ENCODE results near the gene ATP8A2. TPM values are rescaled to one million over a fixed set of nuclear protein-coding genes. Genes with fewer than 3 reads are reported as not detected.

ATP8A2 gene
- total RNA-seq, 1 donor from 2014 or later, result 0.05 TPM

DNA sequence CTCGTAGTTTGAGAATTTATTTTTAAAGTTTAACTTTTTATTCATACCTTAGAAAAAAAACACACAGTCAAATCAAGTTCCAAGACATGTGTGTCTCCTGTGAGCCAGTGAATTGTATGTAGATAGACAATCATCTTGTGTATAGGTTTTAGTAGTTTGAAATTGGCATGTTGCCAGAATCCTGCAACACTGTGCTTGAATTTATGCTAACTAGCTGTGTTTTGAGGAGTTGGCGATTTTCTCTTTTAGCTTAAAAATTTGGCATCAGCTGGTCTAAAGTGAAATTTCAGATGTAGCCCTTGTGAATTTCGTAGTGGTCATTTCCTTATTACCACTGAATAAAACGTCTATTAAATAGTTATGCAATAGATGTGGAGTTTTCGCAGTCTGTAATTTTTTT lies 213.2 kb downstream of the ATP8A2 start:
- DNase-seq (no peak), ATAC-seq (ENCODE audit: poor library complexity) (no peak)
- intact Hi-C loops (cut with DNase I), result no loop called here

GRCh38 chr13:25587326-25587980 lies 215.7 kb downstream of the ATP8A2 start:
- intact Hi-C loops (cut with DNase I), result no loop called here
- no peak for DNase-seq
- ATAC-seq (ENCODE audit: poor library complexity), result no peak

GRCh38 chr13:25588336-25589060 lies 216.7 kb downstream of the ATP8A2 start:
- intact Hi-C loops (cut with DNase I), result no loop called here
- DNase-seq, result no peak
- no peak for ATAC-seq (ENCODE audit: poor library complexity)

- ATAC-seq (ENCODE audit: poor library complexity), result no peak
These were observed 226.6 kb downstream of the ATP8A2 start for GRCh38 chr13:25598421-25598820.

GRCh38 chr13:25602176-25602575 lies 230.4 kb downstream of the ATP8A2 start:
- ATAC-seq (ENCODE audit: poor library complexity), result no peak
- DNase-seq, result no peak
- intact Hi-C loops (cut with DNase I), result no loop called here

More at GRCh38 chr13:25598421-25598820, 226.6 kb downstream of the ATP8A2 start:
- no peak for DNase-seq
- intact Hi-C loops (cut with DNase I), result no loop called here

GRCh38 chr13:25604106-25604505 lies 232.3 kb downstream of the ATP8A2 start:
- no peak for DNase-seq
- ATAC-seq (ENCODE audit: poor library complexity), result no peak
- intact Hi-C loops (cut with DNase I), result no loop called here

DNA sequence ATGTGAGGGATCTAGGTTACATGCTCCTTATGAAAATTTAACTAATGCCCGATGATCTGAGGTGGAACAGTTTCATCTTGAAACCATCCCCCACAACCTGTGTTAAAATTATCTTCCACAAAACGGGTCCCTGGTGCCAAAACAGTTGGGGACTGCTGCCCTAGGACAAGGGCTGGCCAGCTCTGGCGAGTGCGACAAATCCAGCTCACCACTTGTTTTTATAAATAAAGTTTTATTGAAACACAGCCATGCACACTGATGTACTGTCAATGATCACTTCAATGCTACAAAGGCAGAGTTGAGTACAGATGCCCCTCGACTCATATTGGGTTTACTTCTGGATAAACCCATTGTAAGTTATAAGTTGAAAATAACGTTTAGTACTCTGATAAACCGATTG lies 235.3 kb downstream of the ATP8A2 start:
- no peak for ATAC-seq (ENCODE audit: poor library complexity)
- no peak for DNase-seq
- intact Hi-C loops (cut with DNase I), result no loop called here

- DNase-seq (no peak), ATAC-seq (ENCODE audit: poor library complexity) (no peak)
These were observed 236.4 kb downstream of the ATP8A2 start for GRCh38 chr13:25608181-25608580.

GRCh38 chr13:25616674-25617073 lies 244.9 kb downstream of the ATP8A2 start:
- intact Hi-C loops (cut with DNase I), result no loop called here

More at GRCh38 chr13:25608181-25608580, 236.4 kb downstream of the ATP8A2 start:
- intact Hi-C loops (cut with DNase I), result no loop called here

DNA sequence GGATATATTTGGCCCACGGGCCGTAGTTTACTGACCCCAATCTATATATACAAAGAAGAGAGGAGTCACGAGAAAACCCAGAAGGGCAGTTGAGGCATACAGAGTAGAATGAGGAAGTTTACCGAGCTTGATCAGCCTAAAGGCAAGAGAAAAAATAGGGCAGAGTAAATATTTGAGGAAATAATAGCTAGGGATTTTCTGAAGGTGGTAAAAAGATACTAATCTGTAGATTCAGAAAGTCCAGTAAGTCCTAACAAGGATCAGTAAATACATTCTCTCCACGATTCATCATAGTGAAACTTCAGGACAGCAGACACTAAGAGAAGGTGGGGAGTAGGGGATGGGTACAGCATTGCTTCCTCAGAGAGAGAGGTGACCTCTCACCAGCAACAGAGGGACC lies 248.1 kb downstream of the ATP8A2 start:
- intact Hi-C loops (cut with DNase I), result no loop called here
- no peak for ATAC-seq (ENCODE audit: poor library complexity)
- no peak for DNase-seq

More at GRCh38 chr13:25616674-25617073, 244.9 kb downstream of the ATP8A2 start:
- ATAC-seq (ENCODE audit: poor library complexity) (no peak), DNase-seq (no peak)

DNA sequence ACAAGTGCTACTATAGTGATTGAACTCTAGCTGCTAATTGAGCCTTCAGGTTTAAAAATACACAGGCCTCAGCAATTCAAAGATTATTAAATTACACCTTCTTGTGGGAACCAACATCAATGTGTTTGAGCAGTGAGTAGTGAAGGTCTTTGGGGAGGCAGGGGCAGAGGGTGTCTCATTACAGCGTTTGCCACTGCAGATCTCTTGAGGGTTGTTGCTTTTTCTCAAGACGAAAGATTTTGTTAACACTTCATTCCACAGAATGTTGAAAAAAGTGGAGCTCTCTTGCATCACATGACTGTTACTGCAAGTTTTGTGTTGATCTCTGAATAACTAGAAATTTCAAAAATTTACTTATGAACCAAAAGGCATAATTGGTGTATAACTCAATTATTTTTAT lies 253.6 kb downstream of the ATP8A2 start:
- ATAC-seq (ENCODE audit: poor library complexity), result no peak
- intact Hi-C loops (cut with DNase I), result no loop called here
- no peak for DNase-seq

DNA sequence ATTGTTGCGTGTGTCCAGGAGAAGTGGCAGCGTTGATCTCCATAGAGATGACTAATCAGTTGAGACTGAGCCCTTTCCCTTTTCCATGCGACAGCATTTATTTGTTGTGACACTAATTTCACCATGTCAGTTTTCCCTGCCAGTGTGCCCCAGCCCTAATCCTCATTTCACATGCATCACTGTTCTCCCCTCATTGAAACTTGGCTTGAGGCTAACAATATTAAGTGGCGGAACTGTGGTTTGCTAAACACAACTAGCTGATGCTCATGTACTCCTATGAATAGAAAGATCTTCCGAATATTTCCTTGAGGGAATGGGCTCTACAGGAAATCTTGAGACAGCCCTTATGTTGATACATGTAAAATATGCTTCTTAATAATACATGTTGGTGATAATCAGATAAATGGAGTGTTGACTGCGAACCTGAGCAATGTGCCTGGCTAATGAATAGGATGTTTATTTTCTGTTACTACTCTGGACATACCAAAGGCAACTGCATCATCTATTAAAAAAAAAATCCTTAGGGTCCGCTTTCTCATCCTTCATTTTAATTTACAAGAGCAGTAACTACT lies 258.6 kb downstream of the ATP8A2 start:
- DNase-seq (no peak), ATAC-seq (ENCODE audit: poor library complexity) (no peak)
- intact Hi-C loops (cut with DNase I), result no loop called here

DNA sequence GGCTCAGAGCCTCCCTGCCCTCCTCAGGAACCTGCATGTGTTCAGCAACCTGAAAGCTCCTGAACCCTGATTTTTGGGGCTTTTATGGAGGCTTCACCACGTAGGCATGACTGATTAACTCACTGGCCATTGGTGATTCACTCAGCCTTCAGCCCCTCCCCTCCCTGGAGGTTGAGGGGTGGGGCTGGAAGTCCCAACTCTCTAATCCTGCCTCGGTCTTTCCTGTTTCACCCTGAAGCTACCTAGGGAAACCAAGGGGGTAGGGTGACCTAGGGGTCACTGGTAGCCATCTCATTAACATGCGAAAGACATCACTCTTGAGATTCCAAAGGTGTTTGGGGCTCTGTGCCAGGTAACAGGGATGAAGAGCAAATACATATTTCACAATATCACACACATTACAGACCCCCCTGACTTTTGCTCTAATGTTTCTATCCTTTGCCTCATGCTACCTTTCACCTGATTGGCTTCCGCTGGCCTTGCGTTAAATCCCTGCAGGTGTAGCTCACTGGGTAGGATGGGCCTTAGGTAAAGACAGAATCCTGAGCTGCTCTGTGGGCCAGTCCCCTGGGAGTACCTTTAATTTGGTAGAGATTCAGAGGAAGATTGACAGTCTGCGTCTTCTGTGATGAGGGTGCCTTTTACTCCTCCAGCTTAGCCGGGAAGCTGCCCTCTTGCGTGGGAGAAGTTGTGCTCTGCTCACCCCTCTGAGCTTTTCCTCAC lies 260.6 kb downstream of the ATP8A2 start:
- intact Hi-C loops (cut with DNase I), result no loop called here
- DNase-seq, result no peak
- no peak for ATAC-seq (ENCODE audit: poor library complexity)

DNA sequence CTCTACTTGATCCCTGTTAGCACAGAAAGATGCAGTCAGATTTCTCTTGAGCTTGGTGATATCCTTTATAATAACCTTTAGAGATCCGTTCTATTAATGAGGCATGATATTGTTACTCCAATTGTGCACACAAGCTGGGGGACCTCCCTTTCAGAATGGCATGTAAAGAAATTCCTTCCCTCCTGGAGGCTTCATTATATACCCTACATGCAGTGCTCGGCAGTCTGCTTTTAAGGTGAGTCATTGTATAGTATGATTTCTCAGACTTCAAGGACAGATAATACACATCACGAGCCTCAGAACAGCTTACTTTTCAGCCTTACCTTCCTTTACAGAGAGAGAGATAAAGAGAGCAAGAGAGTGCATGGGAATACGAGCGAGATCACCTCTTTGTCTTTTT lies 261.3 kb downstream of the ATP8A2 start:
- DNase-seq, result no peak
- intact Hi-C loops (cut with DNase I), result no loop called here
- ATAC-seq (ENCODE audit: poor library complexity), result no peak

DNA sequence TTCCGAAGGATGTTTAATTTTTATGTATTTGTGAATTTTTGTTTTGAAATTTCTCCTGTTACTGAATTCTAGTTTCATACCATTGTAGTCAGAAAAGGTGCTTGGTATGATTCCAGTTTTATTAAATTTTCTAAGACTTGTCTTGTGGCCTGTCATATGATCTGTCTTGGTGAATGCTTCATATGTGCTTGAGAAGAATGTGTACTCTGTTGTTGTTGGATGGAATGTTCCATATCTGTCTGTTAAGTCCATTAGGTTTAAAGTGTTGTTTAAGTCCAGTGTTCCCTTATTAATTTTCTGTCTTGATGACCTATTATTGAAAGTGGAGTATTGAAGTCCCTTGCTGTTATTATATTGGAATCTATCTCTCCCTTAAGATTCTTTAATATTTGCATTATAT lies 273.9 kb downstream of the ATP8A2 start:
- ATAC-seq (ENCODE audit: poor library complexity) (no peak), DNase-seq (no peak)
- intact Hi-C loops (cut with DNase I), result no loop called here

DNA sequence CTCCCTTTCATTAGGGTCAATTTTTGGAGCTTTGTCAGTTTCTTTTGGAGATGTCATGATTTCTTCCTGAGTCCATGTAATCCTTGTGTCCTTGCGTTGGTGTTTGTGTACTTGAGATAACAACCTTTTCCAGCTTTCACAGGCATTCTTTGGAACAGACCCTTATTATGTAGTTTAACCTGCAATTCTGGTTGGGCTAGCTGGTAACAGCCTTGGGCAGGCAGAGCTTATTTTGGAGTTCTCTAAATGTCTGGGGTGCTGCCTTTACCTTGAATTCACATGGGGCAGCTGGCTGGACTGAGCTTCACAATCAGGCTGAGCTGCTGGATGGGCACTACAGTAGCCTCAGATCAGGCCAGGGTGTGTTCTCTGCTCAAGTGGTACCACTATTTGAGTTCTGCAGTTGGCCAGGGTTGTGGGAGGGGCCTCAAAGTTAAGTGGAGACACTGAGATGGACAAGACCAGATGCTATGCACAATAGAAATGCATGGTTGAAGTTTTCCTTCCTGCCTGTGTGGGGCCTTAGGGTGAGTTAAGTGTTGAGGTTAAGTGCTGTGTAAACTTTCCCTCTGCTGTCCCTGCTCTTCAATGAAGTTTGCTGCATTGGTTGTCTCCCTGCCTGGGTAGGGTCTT lies 277.3 kb downstream of the ATP8A2 start:
- ATAC-seq (ENCODE audit: poor library complexity) (no peak), DNase-seq (no peak)
- intact Hi-C loops (cut with DNase I), result no loop called here

GRCh38 chr13:25652764-25653163 lies 281.0 kb downstream of the ATP8A2 start:
- intact Hi-C loops (cut with DNase I), result no loop called here
- ATAC-seq (ENCODE audit: poor library complexity) (no peak), DNase-seq (no peak)

DNA sequence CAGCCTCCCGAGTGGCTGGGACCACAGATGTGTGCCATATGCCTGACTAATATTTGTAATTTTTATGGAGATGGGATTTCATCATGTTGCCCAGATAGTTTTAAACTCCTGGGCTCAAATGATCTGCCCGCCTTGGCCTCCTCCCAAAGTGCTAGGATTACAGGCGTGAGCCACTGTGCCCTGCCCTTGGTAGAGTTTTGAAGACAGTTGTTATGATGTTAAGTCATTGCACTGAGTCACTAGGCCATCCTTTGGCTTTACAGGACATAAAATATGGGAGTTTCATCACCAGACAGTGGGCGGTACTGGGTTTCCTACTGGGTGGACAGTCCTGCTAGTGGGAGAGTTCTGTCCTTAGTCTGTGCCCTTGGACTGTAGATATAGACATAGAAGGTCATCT lies 282.5 kb downstream of the ATP8A2 start:
- intact Hi-C loops (cut with DNase I), result no loop called here
- no peak for DNase-seq
- ATAC-seq (ENCODE audit: poor library complexity), result no peak

GRCh38 chr13:25657157-25657556 lies 285.4 kb downstream of the ATP8A2 start:
- no peak for ATAC-seq (ENCODE audit: poor library complexity)
- DNase-seq, result no peak
- intact Hi-C loops (cut with DNase I), result no loop called here

Measured in Right ventricle myocardium superior (tissue), 1 donor.